Measurements from ENCODE around the gene CDH4.

The CDH4 gene

DNA sequence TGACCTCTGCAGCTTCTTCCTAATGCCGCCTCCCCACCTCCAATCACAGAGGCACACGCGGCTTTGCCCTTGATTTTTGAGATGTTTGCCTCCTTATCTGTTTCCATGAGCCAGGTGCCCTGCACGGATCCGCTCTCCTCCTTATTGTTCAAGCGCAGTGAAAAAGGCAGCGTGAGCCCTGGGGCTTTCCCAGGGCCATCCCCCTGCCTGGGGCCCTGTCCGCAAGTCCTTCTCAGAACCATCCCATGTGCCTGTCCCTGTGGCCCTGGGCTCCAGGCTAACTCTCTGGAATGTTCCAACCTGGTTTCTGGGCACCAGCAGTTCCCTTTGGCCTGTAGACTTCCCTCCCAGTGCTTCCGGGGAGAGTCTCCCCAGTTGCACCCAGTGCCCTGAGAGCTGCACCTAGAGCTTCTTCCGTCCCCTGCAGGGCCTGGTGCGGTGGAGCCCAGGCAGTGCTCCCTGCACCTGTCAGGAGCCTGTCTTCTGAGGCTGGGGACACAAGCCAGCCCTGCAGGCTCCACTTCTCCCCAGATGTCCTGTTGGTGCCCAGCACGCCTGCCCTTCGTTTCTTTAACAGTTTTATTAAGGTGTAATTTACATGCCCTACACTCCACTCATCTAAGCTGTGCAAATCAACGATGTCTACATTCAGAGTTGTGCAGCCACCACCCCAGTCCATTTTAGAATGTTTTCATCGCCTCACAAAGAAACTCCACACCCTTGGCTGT is 330.3 kb downstream of the CDH4 start:
- no peak overlapping the region for H2BK5ac ChIP-seq (ENCODE audit: low read length)
- no peak overlapping the region for H3K9ac ChIP-seq (ENCODE audit: low read depth, low read length, poor library complexity)
- no peak for DNase-seq (ENCODE audit: low spot score)
- no peak overlapping the region for H3K27ac ChIP-seq (replicated peaks; ENCODE audit: low read length)
- peaks cover 3 to 13% of the 10 kb centered on the region in 2 donors for H3K4me1 ChIP-seq (ENCODE audit: control insufficient read depth in 2 of 2, insufficient read depth in 1 of 2, low read depth in 1 of 2, low read length in 2 of 2)
- H4K8ac ChIP-seq (ENCODE audit: low read depth, low read length), result no peak overlapping the region
- no peak overlapping the region for H2BK15ac ChIP-seq (ENCODE audit: low read length)
- no peaks in the 10 kb centered on the region for H3K36me3 ChIP-seq (replicated peaks in 1 of 2; ENCODE audit: control insufficient read depth in 2 of 2, insufficient read depth in 2 of 2, low read length in 2 of 2)
- H3K4me3 ChIP-seq (ENCODE audit: low read length in 2 of 2), result no peak overlapping the region
- peak overlapping the region; percentile 4 for H2BK12ac ChIP-seq (ENCODE audit: low read length)
- peak overlapping the region; percentile 27 for H2AK5ac ChIP-seq (ENCODE audit: low read depth, low read length)
- no peak overlapping the region for H3K14ac ChIP-seq (ENCODE audit: low read length)
- WGBS, 2 donors (ENCODE audit: extremely low coverage in 2 of 2, insufficient read length in 2 of 2, insufficient replicate concordance in 1 of 2), result no CpG with 5 or more reads among the region's 15 CpGs
- no peak overlapping the region for H3K23ac ChIP-seq (ENCODE audit: low read depth, low read length, poor library complexity)
- H3K79me1 ChIP-seq (ENCODE audit: low read depth, low read length), result peaks cover 2% of the 10 kb centered on the region
- H3K9me3 ChIP-seq (replicated peaks in 1 of 2; ENCODE audit: control insufficient read depth in 2 of 2, insufficient read depth in 1 of 2, low read depth in 1 of 2, low read length in 2 of 2), result no peaks in the 10 kb centered on the region
- no peak overlapping the region for H4K91ac ChIP-seq (ENCODE audit: low read depth, low read length, poor library complexity)
- H3K4me2 ChIP-seq (ENCODE audit: insufficient read depth, low read length, poor library complexity, severe bottlenecking), result no peak overlapping the region
- H2BK120ac ChIP-seq (ENCODE audit: low read depth, low read length), result no peak overlapping the region
- H2AFZ ChIP-seq (ENCODE audit: low read length), result no peak overlapping the region
- H3K27me3 ChIP-seq (ENCODE audit: control insufficient read depth in 3 of 3, insufficient read depth in 3 of 3, low read depth in 1 of 3, low read length in 3 of 3), result no peaks in the 10 kb centered on the region
- no peak overlapping the region for H3K4ac ChIP-seq (ENCODE audit: low read length)
- H3K18ac ChIP-seq (ENCODE audit: low read length), result peak overlapping the region; percentile 78

DNA sequence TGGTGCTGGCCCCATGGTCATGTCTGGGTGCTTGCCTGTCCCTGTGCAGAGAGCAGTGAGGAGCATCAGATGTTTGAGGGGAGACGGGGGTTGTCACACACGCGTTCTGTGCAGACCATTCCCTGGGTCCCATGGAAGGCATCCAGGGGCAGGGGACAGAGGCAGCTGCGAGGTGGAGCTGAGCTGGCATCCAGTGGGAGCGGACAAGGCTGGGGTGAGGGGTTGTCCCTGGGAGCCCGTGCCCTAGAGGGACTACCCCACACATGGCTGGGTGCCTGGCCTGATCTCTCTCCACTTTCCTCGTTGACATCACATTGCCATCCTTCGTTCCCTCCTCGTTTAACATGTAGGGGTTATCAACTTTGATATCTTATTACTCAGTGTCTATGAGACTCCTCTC is 331.3 kb downstream of the CDH4 start:
- peak overlapping the region; percentile 9 for H3K9ac ChIP-seq (ENCODE audit: low read depth, low read length, poor library complexity)
- H3K4me3 ChIP-seq (ENCODE audit: low read length in 2 of 2), result no peak overlapping the region
- no peak overlapping the region for H2AFZ ChIP-seq (ENCODE audit: low read length)
- no peaks in the 10 kb centered on the region for H3K9me3 ChIP-seq (replicated peaks in 1 of 2; ENCODE audit: control insufficient read depth in 2 of 2, insufficient read depth in 1 of 2, low read depth in 1 of 2, low read length in 2 of 2)
- peaks cover 2% of the 10 kb centered on the region for H3K79me1 ChIP-seq (ENCODE audit: low read depth, low read length)
- peak overlapping the region; percentile 51 for H3K14ac ChIP-seq (ENCODE audit: low read length)
- no peak overlapping the region for H4K91ac ChIP-seq (ENCODE audit: low read depth, low read length, poor library complexity)
- H2AK5ac ChIP-seq (ENCODE audit: low read depth, low read length), result peak overlapping the region; percentile 93
- no peak overlapping the region for H4K8ac ChIP-seq (ENCODE audit: low read depth, low read length)
- no peak overlapping the region for H2BK12ac ChIP-seq (ENCODE audit: low read length)
- H2BK5ac ChIP-seq (ENCODE audit: low read length), result no peak overlapping the region
- peak overlapping the region; percentile 61 for H2BK15ac ChIP-seq (ENCODE audit: low read length)
- H3K4me1 ChIP-seq (ENCODE audit: control insufficient read depth in 2 of 2, insufficient read depth in 1 of 2, low read depth in 1 of 2, low read length in 2 of 2), result peaks cover 5 to 15% of the 10 kb centered on the region in 2 donors
- no CpG with 5 or more reads among the region's 9 CpGs for WGBS, 2 donors (ENCODE audit: extremely low coverage in 2 of 2, insufficient read length in 2 of 2, insufficient replicate concordance in 1 of 2)
- no peaks in the 10 kb centered on the region for H3K27me3 ChIP-seq (ENCODE audit: control insufficient read depth in 3 of 3, insufficient read depth in 3 of 3, low read depth in 1 of 3, low read length in 3 of 3)
- H3K27ac ChIP-seq (replicated peaks; ENCODE audit: low read length), result no peak overlapping the region
- peak overlapping the region; percentile 61 for H3K18ac ChIP-seq (ENCODE audit: low read length)
- H3K23ac ChIP-seq (ENCODE audit: low read depth, low read length, poor library complexity), result peak overlapping the region; percentile 81
- H2BK120ac ChIP-seq (ENCODE audit: low read depth, low read length), result no peak overlapping the region
- H3K4me2 ChIP-seq (ENCODE audit: insufficient read depth, low read length, poor library complexity, severe bottlenecking), result no peak overlapping the region
- H3K36me3 ChIP-seq (replicated peaks in 1 of 2; ENCODE audit: control insufficient read depth in 2 of 2, insufficient read depth in 2 of 2, low read length in 2 of 2), result no peaks in the 10 kb centered on the region
- DNase-seq (ENCODE audit: low spot score), result no peak
- peak overlapping the region; percentile 45 for H3K4ac ChIP-seq (ENCODE audit: low read length)

- Histone ChIP-seq H3K4ac (ENCODE audit: low read length) (no peak overlapping the region), H3K23ac (ENCODE audit: low read depth, low read length, poor library complexity) (peak overlapping the region; percentile 5), H3K4me2 (ENCODE audit: insufficient read depth, low read length, poor library complexity, severe bottlenecking) (no peak overlapping the region), H2BK12ac (ENCODE audit: low read length) (no peak overlapping the region), H2AFZ (ENCODE audit: low read length) (no peak overlapping the region), H2AK5ac (ENCODE audit: low read depth, low read length) (no peak overlapping the region), H3K14ac (ENCODE audit: low read length) (no peak overlapping the region), H3K79me1 (ENCODE audit: low read depth, low read length) (peaks cover 2% of the 10 kb centered on the region), H3K4me3 (ENCODE audit: low read length in 2 of 2) (no peak overlapping the region), H4K8ac (ENCODE audit: low read depth, low read length) (no peak overlapping the region), H2BK15ac (ENCODE audit: low read length) (no peak overlapping the region), H3K36me3 (replicated peaks in 1 of 2; ENCODE audit: control insufficient read depth in 2 of 2, insufficient read depth in 2 of 2, low read length in 2 of 2) (no peaks in the 10 kb centered on the region), H3K4me1 (ENCODE audit: control insufficient read depth in 2 of 2, insufficient read depth in 1 of 2, low read depth in 1 of 2, low read length in 2 of 2) (peaks cover 13 to 20% of the 10 kb centered on the region in 2 donors), H3K18ac (ENCODE audit: low read length) (peak overlapping the region; percentile 39), H2BK5ac (ENCODE audit: low read length) (no peak overlapping the region), H3K27ac (replicated peaks; ENCODE audit: low read length) (no peak overlapping the region), H3K9me3 (replicated peaks in 1 of 2; ENCODE audit: control insufficient read depth in 2 of 2, insufficient read depth in 1 of 2, low read depth in 1 of 2, low read length in 2 of 2) (no peaks in the 10 kb centered on the region), H3K9ac (ENCODE audit: low read depth, low read length, poor library complexity) (peak overlapping the region; percentile 32), H3K27me3 (ENCODE audit: control insufficient read depth in 3 of 3, insufficient read depth in 3 of 3, low read depth in 1 of 3, low read length in 3 of 3) (no peaks in the 10 kb centered on the region), H4K91ac (ENCODE audit: low read depth, low read length, poor library complexity) (no peak overlapping the region), H2BK120ac (ENCODE audit: low read depth, low read length) (no peak overlapping the region)
- no CpG with 5 or more reads among the region's 10 CpGs for WGBS, 2 donors (ENCODE audit: extremely low coverage in 2 of 2, insufficient read length in 2 of 2, insufficient replicate concordance in 1 of 2)
- DNase-seq (ENCODE audit: low spot score), result no peak
Observed at GRCh38 chr20:61584851-61585250, 332.8 kb downstream of the CDH4 start.

DNA sequence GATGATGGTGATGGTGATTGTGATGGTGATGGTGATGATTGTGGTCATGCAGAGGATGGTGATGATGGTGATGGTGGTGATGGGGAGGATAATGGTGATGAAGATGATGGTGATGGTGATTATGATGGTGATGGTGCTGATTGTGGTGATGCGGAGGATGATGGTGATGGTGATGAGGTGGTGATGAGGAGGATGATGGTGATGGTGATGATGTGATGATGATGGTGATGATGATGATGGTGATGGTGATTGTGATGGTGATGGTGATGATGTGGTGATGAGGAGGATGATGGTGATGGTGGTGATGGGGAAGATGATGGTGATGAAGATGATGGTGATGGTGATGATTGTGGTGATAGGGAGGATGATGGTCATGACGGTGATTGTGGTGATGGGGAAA is 333.7 kb downstream of the CDH4 start:
- Histone ChIP-seq H4K8ac (ENCODE audit: low read depth, low read length) (no peak overlapping the region), H3K23ac (ENCODE audit: low read depth, low read length, poor library complexity) (no peak overlapping the region), H2BK120ac (ENCODE audit: low read depth, low read length) (no peak overlapping the region), H2BK5ac (ENCODE audit: low read length) (no peak overlapping the region), H3K4me3 (ENCODE audit: low read length in 2 of 2) (no peak overlapping the region), H3K9me3 (replicated peaks in 1 of 2; ENCODE audit: control insufficient read depth in 2 of 2, insufficient read depth in 1 of 2, low read depth in 1 of 2, low read length in 2 of 2) (no peaks in the 10 kb centered on the region), H2AK5ac (ENCODE audit: low read depth, low read length) (no peak overlapping the region), H3K9ac (ENCODE audit: low read depth, low read length, poor library complexity) (no peak overlapping the region), H2AFZ (ENCODE audit: low read length) (no peak overlapping the region), H3K4me2 (ENCODE audit: insufficient read depth, low read length, poor library complexity, severe bottlenecking) (no peak overlapping the region), H3K4me1 (ENCODE audit: control insufficient read depth in 2 of 2, insufficient read depth in 1 of 2, low read depth in 1 of 2, low read length in 2 of 2) (peaks cover 13 to 21% of the 10 kb centered on the region in 2 donors), H3K18ac (ENCODE audit: low read length) (no peak overlapping the region), H3K27ac (replicated peaks; ENCODE audit: low read length) (no peak overlapping the region), H2BK12ac (ENCODE audit: low read length) (no peak overlapping the region), H3K14ac (ENCODE audit: low read length) (no peak overlapping the region), H3K4ac (ENCODE audit: low read length) (no peak overlapping the region), H3K36me3 (replicated peaks in 1 of 2; ENCODE audit: control insufficient read depth in 2 of 2, insufficient read depth in 2 of 2, low read length in 2 of 2) (no peaks in the 10 kb centered on the region), H3K79me1 (ENCODE audit: low read depth, low read length) (peaks cover 2% of the 10 kb centered on the region), H3K27me3 (ENCODE audit: control insufficient read depth in 3 of 3, insufficient read depth in 3 of 3, low read depth in 1 of 3, low read length in 3 of 3) (no peaks in the 10 kb centered on the region), H2BK15ac (ENCODE audit: low read length) (no peak overlapping the region), H4K91ac (ENCODE audit: low read depth, low read length, poor library complexity) (no peak overlapping the region)
- DNase-seq (ENCODE audit: low spot score), result no peak
- 100% methylated on average over 2 of the region's 2 CpGs for WGBS, 2 donors (ENCODE audit: extremely low coverage in 2 of 2, insufficient read length in 2 of 2, insufficient replicate concordance in 1 of 2)
